Muscle layer of colon (tissue), 2 donors: Measurements from ENCODE around the gene MAP2K5.

ENCODE experiments used
- H3K27ac ChIP-seq: one replicate; pipeline ENCODE4 v1.7.0; 2013; ENCODE audit warnings: low read depth, mild to moderate bottlenecking, low read length, moderate library complexity
- H3K27me3 ChIP-seq, 2 donors: one replicate each; pipeline ENCODE4 v1.7.0; 2013; ENCODE audit warnings: low read length in 2 of 2, mild to moderate bottlenecking in 2 of 2; ENCODE audit not compliant: insufficient read depth in 2 of 2, control insufficient read depth in 1 of 2
- H3K36me3 ChIP-seq: one replicate; pipeline ENCODE4 v1.7.0; 2013; ENCODE audit warnings: mild to moderate bottlenecking, low read length; ENCODE audit not compliant: insufficient read depth
- H3K4me1 ChIP-seq: one replicate; pipeline ENCODE4 v1.7.0; 2013; ENCODE audit warnings: mild to moderate bottlenecking, low read length; ENCODE audit not compliant: insufficient read depth
- H3K4me3 ChIP-seq, 2 donors: one replicate each; pipeline ENCODE4 v1.7.0; 2013; ENCODE audit warnings: low read length in 2 of 2, low read depth in 1 of 2, mild to moderate bottlenecking in 1 of 2, moderate library complexity in 1 of 2
- H3K9ac ChIP-seq: one replicate; pipeline ENCODE4 v1.7.0; 2013; ENCODE audit warnings: low read length
- H3K9me3 ChIP-seq: one replicate; pipeline ENCODE4 v1.7.0; 2013; ENCODE audit warnings: mild to moderate bottlenecking, low read length
- donor health status: abdominal sarcoma.
- donor health status: Adenocarcinoma of cecum.

The MAP2K5 gene

GRCh38 chr15:67736810-67737209, 194.3 kb downstream of the MAP2K5 start:
- no peak overlapping the region for H3K9ac ChIP-seq
- no peak overlapping the region for H3K27ac ChIP-seq
- no peaks in the 10 kb centered on the region for H3K27me3 ChIP-seq
- no peak overlapping the region for H3K4me3 ChIP-seq
- H3K36me3 ChIP-seq = no peaks in the 10 kb centered on the region
- no peaks in the 10 kb centered on the region for H3K9me3 ChIP-seq
- no peaks in the 10 kb centered on the region for H3K4me1 ChIP-seq

DNA sequence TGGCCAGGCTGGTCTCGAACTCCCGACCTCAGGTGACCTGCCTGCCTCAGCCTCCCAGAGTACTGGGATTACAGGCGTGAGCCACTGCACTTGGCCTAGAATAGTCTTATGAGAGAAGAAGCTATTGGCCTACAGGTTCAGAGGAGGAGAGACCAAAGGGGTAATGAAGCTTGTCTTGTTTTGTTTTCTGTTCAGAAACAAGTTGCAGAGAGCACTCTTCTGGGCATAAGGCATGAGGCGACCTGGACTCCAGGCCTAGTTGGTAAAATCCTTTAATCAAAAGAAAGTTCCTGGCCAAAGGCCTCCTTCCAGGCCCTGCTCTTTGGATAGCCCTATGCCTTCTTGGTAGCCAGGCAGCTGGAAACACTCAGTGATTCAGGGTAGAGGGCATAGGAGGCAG, 195.6 kb downstream of the MAP2K5 start:
- Histone ChIP-seq H3K9me3 (no peaks in the 10 kb centered on the region), H3K4me3 (no peak overlapping the region), H3K36me3 (no peaks in the 10 kb centered on the region), H3K9ac (no peak overlapping the region), H3K27ac (no peak overlapping the region), H3K4me1 (no peaks in the 10 kb centered on the region), H3K27me3 (no peaks in the 10 kb centered on the region)

- no peak overlapping the region for H3K4me3 ChIP-seq
- H3K36me3 ChIP-seq = no peaks in the 10 kb centered on the region
- no peak overlapping the region for H3K27ac ChIP-seq
- no peaks in the 10 kb centered on the region for H3K27me3 ChIP-seq
- no peak overlapping the region for H3K9ac ChIP-seq
- H3K9me3 ChIP-seq = no peaks in the 10 kb centered on the region
- H3K4me1 ChIP-seq = peaks cover 17% of the 10 kb centered on the region
These were observed 197.9 kb downstream of the MAP2K5 start for GRCh38 chr15:67740405-67740804.

DNA sequence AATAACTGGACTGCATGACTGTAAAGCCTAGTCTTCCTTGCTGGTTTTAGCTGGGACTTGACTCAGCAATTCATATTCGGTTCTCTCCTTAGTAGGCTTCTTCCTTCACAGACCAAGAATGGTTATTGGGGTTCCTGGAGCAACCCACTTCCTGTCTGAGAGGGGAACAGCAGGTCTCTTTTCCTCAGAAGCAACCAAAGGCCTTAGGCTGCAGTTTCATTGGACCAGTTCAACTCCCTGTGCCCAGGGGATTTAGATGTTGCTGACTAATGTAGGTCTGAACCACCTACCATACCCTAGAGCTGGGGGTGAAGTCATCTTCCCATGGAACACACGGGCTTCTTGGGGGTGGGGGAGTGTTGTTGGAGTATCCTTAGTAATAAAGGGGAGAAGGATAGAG, 198.8 kb downstream of the MAP2K5 start:
- no peak overlapping the region for H3K4me3 ChIP-seq
- H3K27me3 ChIP-seq = no peaks in the 10 kb centered on the region
- H3K4me1 ChIP-seq = peaks cover 21% of the 10 kb centered on the region
- no peak overlapping the region for H3K9ac ChIP-seq
- no peak overlapping the region for H3K27ac ChIP-seq
- no peaks in the 10 kb centered on the region for H3K36me3 ChIP-seq
- no peaks in the 10 kb centered on the region for H3K9me3 ChIP-seq

DNA sequence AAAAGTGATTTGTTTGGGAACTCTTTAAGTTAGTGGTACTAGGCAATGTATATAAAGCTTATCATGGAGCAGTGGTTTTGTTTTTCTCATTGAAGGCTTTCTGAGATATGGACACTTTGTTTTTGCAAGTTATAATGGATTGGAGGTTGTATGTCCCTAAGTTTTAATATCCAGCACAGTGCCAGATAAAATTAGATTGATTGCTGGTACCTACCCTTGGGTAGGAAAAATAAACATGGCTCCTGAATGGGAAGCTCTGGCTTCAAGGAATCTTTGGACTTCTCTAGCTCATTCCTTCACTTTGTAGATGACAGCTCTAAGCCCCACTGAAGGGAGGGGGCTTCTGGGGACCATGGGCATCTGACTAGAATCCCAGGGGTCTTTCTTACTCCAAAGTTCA, 201.1 kb downstream of the MAP2K5 start:
- Histone ChIP-seq H3K9me3 (no peaks in the 10 kb centered on the region), H3K9ac (no peak overlapping the region), H3K4me1 (peaks cover 21% of the 10 kb centered on the region), H3K27me3 (no peaks in the 10 kb centered on the region), H3K4me3 (no peak overlapping the region), H3K36me3 (no peaks in the 10 kb centered on the region), H3K27ac (no peak overlapping the region)

DNA sequence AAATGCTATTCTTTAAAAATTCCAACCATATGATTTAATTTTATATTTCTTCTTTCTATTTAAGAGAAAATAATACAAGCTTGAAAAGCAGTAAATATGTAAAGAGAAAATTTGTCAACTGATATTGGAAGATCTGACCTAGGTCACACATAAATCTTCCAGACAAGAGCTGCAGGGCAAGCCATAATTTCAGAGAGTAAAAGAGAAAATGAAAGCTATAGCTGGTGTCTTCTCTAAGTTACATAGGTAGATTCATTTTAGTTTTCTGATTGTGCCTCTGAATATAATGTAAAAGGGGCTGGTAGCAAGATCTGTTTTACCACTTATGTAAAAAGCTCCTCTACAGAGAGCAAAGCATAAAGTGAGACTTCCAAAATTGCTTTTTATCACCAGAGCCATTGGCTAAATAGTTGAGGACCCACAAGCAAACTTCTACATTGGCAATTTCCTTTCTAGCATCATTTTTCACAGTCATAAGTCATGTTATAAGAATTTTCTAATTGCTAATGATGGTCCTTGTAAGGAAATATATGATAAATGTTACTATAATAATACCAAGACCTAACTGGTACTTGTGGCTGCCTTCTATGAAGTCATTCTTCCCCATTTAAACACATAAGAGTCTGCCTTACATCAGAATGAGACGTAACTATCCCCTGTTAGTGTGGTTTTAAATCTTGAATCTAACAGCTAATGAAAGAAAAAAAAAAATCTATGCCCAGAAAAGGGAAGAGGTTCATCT, 202.0 kb downstream of the MAP2K5 start:
- H3K4me3 ChIP-seq = no peak overlapping the region
- H3K27ac ChIP-seq = no peak overlapping the region
- no peaks in the 10 kb centered on the region for H3K36me3 ChIP-seq
- no peak overlapping the region for H3K9ac ChIP-seq
- peaks cover 21% of the 10 kb centered on the region for H3K4me1 ChIP-seq
- no peaks in the 10 kb centered on the region for H3K9me3 ChIP-seq
- no peaks in the 10 kb centered on the region for H3K27me3 ChIP-seq

- Histone ChIP-seq H3K36me3 (no peaks in the 10 kb centered on the region), H3K9ac (no peak overlapping the region), H3K27me3 (no peaks in the 10 kb centered on the region), H3K27ac (no peak overlapping the region), H3K9me3 (no peaks in the 10 kb centered on the region), H3K4me1 (peaks cover 21% of the 10 kb centered on the region), H3K4me3 (no peak overlapping the region)
These were observed 202.8 kb downstream of the MAP2K5 start for GRCh38 chr15:67745073-67746006.

GRCh38 chr15:67746022-67746421, 203.5 kb downstream of the MAP2K5 start:
- Histone ChIP-seq H3K27me3 (no peaks in the 10 kb centered on the region), H3K9me3 (no peaks in the 10 kb centered on the region), H3K36me3 (no peaks in the 10 kb centered on the region), H3K9ac (no peak overlapping the region), H3K4me3 (no peak overlapping the region), H3K27ac (no peak overlapping the region), H3K4me1 (peaks cover 21% of the 10 kb centered on the region)

DNA sequence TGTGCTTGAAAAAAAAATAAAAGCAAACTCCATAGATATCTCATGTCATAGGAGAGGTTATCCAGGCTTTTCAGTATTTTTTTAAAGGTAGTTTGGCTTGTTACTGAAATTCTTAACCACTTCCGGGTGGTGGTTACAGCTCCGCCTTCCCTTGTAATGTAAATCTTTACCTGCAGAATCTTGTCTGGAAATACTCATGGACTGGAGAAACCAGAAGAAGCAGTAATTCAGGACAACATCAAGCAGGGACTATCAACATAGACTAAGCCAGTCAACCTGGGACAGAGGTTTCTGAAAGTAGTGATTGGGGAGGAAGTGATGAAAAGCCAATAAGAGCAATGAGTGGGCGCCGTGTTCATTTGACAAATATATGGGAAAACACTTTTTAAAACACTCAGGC, 203.9 kb downstream of the MAP2K5 start:
- no peaks in the 10 kb centered on the region for H3K9me3 ChIP-seq
- H3K36me3 ChIP-seq = no peaks in the 10 kb centered on the region
- peaks cover 21% of the 10 kb centered on the region for H3K4me1 ChIP-seq
- no peaks in the 10 kb centered on the region for H3K27me3 ChIP-seq
- no peak overlapping the region for H3K27ac ChIP-seq
- H3K4me3 ChIP-seq = no peak overlapping the region
- H3K9ac ChIP-seq = no peak overlapping the region

DNA sequence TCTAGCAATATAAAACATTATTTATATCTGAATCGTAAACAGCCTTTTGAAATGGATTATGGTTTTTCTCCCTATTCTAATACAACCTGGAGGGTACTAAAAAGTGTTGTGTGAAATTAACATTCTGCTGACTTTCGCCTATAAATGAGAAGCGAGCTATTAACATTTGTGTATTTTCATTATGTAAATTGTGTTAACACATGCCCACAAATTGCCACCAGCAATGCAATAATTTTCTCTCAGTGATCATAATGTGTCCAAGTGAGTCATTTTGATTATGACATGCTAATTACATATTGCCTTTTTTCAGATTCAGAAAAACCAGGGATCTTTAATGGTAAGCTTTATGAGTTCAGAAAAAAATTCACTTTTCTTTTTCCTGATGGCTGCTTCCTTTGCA, 205.4 kb downstream of the MAP2K5 start:
- Histone ChIP-seq H3K4me3 (no peak overlapping the region), H3K36me3 (no peaks in the 10 kb centered on the region), H3K27ac (no peak overlapping the region), H3K9me3 (no peaks in the 10 kb centered on the region), H3K4me1 (peaks cover 21% of the 10 kb centered on the region), H3K27me3 (no peaks in the 10 kb centered on the region), H3K9ac (no peak overlapping the region)

DNA sequence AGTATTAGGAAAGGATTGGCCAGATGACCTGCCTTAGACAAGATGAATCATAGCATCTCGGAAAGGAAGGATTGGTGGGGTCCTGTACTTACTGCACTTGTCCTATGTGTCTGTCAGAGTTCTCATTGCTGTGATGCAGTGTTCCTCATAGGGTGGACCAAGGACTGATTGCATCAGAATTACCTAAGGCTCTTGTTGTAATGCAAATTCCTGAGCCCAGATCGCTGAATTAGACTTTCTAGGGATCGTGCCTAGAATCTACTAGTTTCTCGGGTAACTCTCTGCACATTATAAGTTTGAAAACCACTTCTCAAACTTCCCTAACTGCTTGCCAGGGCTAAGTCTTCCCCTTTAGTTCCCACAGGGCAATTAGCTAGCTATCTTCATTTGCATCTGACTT, 207.9 kb downstream of the MAP2K5 start:
- no peak overlapping the region for H3K27ac ChIP-seq
- no peaks in the 10 kb centered on the region for H3K36me3 ChIP-seq
- H3K9ac ChIP-seq = no peak overlapping the region
- H3K4me3 ChIP-seq = no peak overlapping the region
- H3K27me3 ChIP-seq = no peaks in the 10 kb centered on the region
- peaks cover 5% of the 10 kb centered on the region for H3K4me1 ChIP-seq
- no peaks in the 10 kb centered on the region for H3K9me3 ChIP-seq
